GM23338 (cell line): ENCODE measurements around the gene DYSF. TPM values are rescaled to one million over a fixed set of nuclear protein-coding genes. Genes with fewer than 3 reads are reported as not detected.

Experiments
- ATAC-seq: fragments of 200-7000 bp; cut with Tn5 transposase; 3 replicates; pipeline ENCODE4 v1.9.1; 2020
- DNase-seq: peaks from one replicate; pipeline ENCODE4 v3.0.0-alpha.2; 2015; ENCODE audit warnings: low spot score
- H2AFZ ChIP-seq: fragments of 200-600 bp; sonication (generic); 2 replicates; pipeline ENCODE4 v1.8.0; 2016; ENCODE audit warnings: antibody characterized with exemption, mild to moderate bottlenecking, moderate library complexity
- H3F3A ChIP-seq: fragments of 200-600 bp; sonication (generic); replicated peaks from 2 replicates; pipeline ENCODE4 v1.8.0; 2017; ENCODE audit warnings: antibody characterized with exemption, mixed run types, low read depth
- H3K27ac ChIP-seq: fragments of 200-600 bp; sonication (generic); 2 replicates; pipeline ENCODE4 v1.6.1; 2016; ENCODE audit warnings: low read depth
- H3K27me3 ChIP-seq: fragments of 200-600 bp; sonication (generic); 2 replicates; pipeline ENCODE4 v1.8.0; 2016; ENCODE audit warnings: mild to moderate bottlenecking, mixed run types, moderate library complexity; ENCODE audit not compliant: insufficient read depth
- H3K36me3 ChIP-seq: fragments of 200-600 bp; sonication (generic); 2 replicates; pipeline ENCODE4 v1.8.0; 2016; ENCODE audit warnings: mild to moderate bottlenecking; ENCODE audit not compliant: insufficient read depth
- H3K4me1 ChIP-seq: fragments of 200-600 bp; sonication (generic); 2 replicates; pipeline ENCODE4 v1.8.0; 2016; ENCODE audit warnings: mild to moderate bottlenecking, moderate library complexity; ENCODE audit not compliant: insufficient read depth
- H3K4me2 ChIP-seq: fragments of 200-600 bp; sonication (generic); 2 replicates; pipeline ENCODE4 v1.7.1; 2017; ENCODE audit warnings: mixed run types
- H3K4me3 ChIP-seq: fragments of 200-600 bp; sonication (generic); 2 replicates; pipeline ENCODE4 v1.6.1; 2016; ENCODE audit warnings: mixed run types
- H3K79me2 ChIP-seq: fragments of 200-600 bp; sonication (generic); replicated peaks from 2 replicates; pipeline ENCODE4 v1.8.0; 2017; ENCODE audit warnings: mild to moderate bottlenecking; ENCODE audit not compliant: insufficient read depth
- H3K9me2 ChIP-seq: fragments of 200-600 bp; sonication (generic); 2 replicates; pipeline ENCODE4 v1.8.0; 2017; ENCODE audit not compliant: insufficient read depth
- H4K20me1 ChIP-seq: fragments of 200-600 bp; sonication (generic); replicated peaks from 2 replicates; pipeline ENCODE4 v1.8.0; 2017; ENCODE audit warnings: mild to moderate bottlenecking; ENCODE audit not compliant: insufficient read depth
- H3K27ac Mint-ChIP-seq: 2 replicates; pipeline ENCODE4 v1.8.0; 2020; ENCODE audit warnings: inconsistent platforms, mild to moderate bottlenecking, moderate library complexity, mixed read lengths
- H3K27me3 Mint-ChIP-seq: 3 replicates; pipeline ENCODE4 v1.8.0; 2022; ENCODE audit warnings: low read depth, mild to moderate bottlenecking, moderate library complexity, mixed read lengths, inconsistent platforms; ENCODE audit not compliant: insufficient read depth, poor library complexity
- H3K36me3 Mint-ChIP-seq: 3 replicates; pipeline ENCODE4 v1.8.0; 2021; ENCODE audit warnings: low read depth, mild to moderate bottlenecking, inconsistent platforms, moderate library complexity, mixed read lengths
- H3K4me1 Mint-ChIP-seq: 3 replicates; pipeline ENCODE4 v1.8.0; 2020; ENCODE audit warnings: mild to moderate bottlenecking, inconsistent platforms, mixed read lengths
- H3K4me3 Mint-ChIP-seq: 3 replicates; pipeline ENCODE4 v1.8.0; 2021; ENCODE audit warnings: moderate library complexity, mild to moderate bottlenecking, inconsistent platforms, mixed read lengths
- H3K9me3 Mint-ChIP-seq: 3 replicates; pipeline ENCODE4 v1.8.0; 2020; ENCODE audit warnings: moderate library complexity, mild to moderate bottlenecking, inconsistent platforms, mixed read lengths
- CREB1 ChIP-seq: fragments of 250-450 bp; sonication (Bioruptor Pico); IDR thresholded peaks from 2 replicates; pipeline ENCODE4 v1.5.0; 2020; ENCODE audit warnings: low read depth, mild to moderate bottlenecking, moderate library complexity
- CTCF ChIP-seq, 2 experiments: fragments of 200-600 bp in 1 of 2; sonication (generic) in 1 of 2; conservative IDR thresholded peaks; 2 replicates each; pipeline versions ENCODE4 v1.5.1 to v1.6.1; 2016 to 2017; ENCODE audit warnings: antibody characterized with exemption in 2 of 2, low read depth in 2 of 2, mild to moderate bottlenecking in 2 of 2, moderate library complexity in 1 of 2
- ETS1 ChIP-seq: IDR thresholded peaks from 2 replicates; pipeline ENCODE4 v1.6.1; 2016; ENCODE audit warnings: antibody characterized with exemption
- EZH2 ChIP-seq: fragments of 200-600 bp; sonication (generic); IDR thresholded peaks from one replicate; pipeline ENCODE4 v1.8.0; 2017; ENCODE audit warnings: antibody characterized with exemption, mild to moderate bottlenecking, low read depth; ENCODE audit not compliant: unreplicated experiment
- EZH2phosphoT487 ChIP-seq: fragments of 200-600 bp; sonication (generic); IDR thresholded peaks from one replicate; pipeline ENCODE4 v1.8.1; 2018; ENCODE audit warnings: antibody characterized with exemption; ENCODE audit not compliant: unreplicated experiment
- JUNB ChIP-seq: IDR thresholded peaks from one replicate; pipeline ENCODE4 v1.6.1; 2016; ENCODE audit warnings: antibody characterized with exemption; ENCODE audit not compliant: unreplicated experiment
- NANOG ChIP-seq: IDR thresholded peaks from 2 replicates; pipeline ENCODE4 v1.6.1; 2016; ENCODE audit warnings: antibody characterized with exemption, borderline replicate concordance
- POLR2AphosphoS5 ChIP-seq: IDR thresholded peaks from 2 replicates; pipeline ENCODE4 v1.6.1; 2016; ENCODE audit warnings: antibody characterized with exemption, low read depth
- STAT1 ChIP-seq: IDR thresholded peaks from one replicate; pipeline ENCODE4 v1.6.1; 2016; ENCODE audit warnings: antibody characterized with exemption; ENCODE audit not compliant: unreplicated experiment
- ZNF114 ChIP-seq: fragments of 250-450 bp; sonication (Bioruptor Pico); IDR thresholded peaks from 2 replicates; pipeline ENCODE4 v1.5.0; 2020; ENCODE audit warnings: mild to moderate bottlenecking, moderate library complexity
- ZNF331 ChIP-seq: fragments of 250-450 bp; sonication (Bioruptor Pico); IDR thresholded peaks from 2 replicates; pipeline ENCODE4 v1.5.0; 2020; ENCODE audit warnings: low read depth, mild to moderate bottlenecking, moderate library complexity
- ZNF462 ChIP-seq: fragments of 250-450 bp; sonication (Bioruptor Pico); IDR thresholded peaks from 2 replicates; pipeline ENCODE4 v1.5.0; 2020; ENCODE audit warnings: mild to moderate bottlenecking, moderate library complexity
- polyA plus RNA-seq: library from polyadenylated mRNA; unstranded; fragments of >200 nt; fragmentation: Nextera tagmentation; extraction: Ambion mirVana; gene quantifications from 2 replicates; pipeline ENCODE4 v1.2.1, GENCODE V29; 2016
- total RNA-seq: library from RNA; depleted of rRNA; stranded (reverse); fragments of >200 nt; shearing (Covaris generic); gene quantifications from 2 replicates; pipeline ENCODE4 v1.2.3, GENCODE V29; 2014
- TF ChIP-seq, protein P1 (sequence below): IDR thresholded peaks from one replicate; pipeline ENCODE4 v1.6.1; 2018; ENCODE audit warnings: antibody characterized with exemption; ENCODE audit not compliant: unreplicated experiment

Gene DYSF
- total and polyA plus RNA-seq, 2 experiments from 2014 or later: 7.3 to 21.3 TPM

DNA sequence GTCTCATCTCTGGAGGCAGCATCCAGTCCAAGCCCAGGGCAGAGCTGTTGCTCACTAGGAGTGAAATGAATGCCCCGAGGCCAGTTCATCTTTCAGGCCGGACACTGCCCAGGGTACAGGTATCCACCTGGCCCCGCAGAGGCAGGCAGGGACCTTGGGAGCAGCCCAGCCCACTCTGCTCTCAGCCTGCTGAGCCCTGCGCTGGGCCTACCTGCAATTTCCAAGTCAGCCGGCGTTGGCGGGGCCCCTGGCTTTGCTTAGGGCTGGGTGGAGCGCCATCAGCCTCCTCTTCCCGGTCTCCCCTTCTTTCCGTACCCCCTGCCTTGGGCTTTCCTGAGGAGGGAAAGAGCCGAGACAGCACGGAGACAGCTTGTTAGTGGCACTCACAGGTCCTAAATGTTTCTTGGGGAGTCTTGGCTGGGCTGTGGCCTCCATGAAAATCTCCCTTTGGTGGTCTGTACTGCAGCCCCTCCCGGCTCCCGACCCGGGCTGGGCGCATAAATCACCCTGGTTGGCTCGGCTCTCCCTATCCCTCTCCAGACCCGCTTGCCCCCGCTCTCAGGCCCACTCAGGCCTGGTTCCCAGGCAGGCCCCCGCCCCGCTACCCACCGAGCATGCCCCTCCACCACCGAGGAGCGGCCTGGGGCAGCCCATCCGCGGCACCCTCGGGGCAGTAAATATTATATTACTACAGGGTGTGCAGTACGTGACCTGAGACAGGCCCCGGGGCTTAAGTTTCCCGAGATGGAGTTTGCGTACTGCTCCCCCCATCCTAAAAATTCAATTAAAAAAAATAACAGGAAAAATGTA lies 106.7 kb downstream of the DYSF start:
- H4K20me1 ChIP-seq: no peaks in the 10 kb centered on the region
- TF ChIP-seq EZH2phosphoT487: no peak
- no peak for TF ChIP-seq ZNF331
- no peak for TF ChIP-seq STAT1
- no peak for TF ChIP-seq ZNF114 (CRISPR knock-in tag)
- TF ChIP-seq EZH2: no peak
- TF ChIP-seq NANOG: no peak
- no peak for TF ChIP-seq CREB1 (CRISPR knock-in tag)
- no peak for TF ChIP-seq ZNF462 (CRISPR knock-in tag)
- TF ChIP-seq POLR2AphosphoS5: no peak
- TF ChIP-seq CTCF (conservative IDR thresholded peaks at IDR 0.05; ENCODE audit: low read depth in 2 of 2): no peak
- TF ChIP-seq JUNB: no peak
- TF ChIP-seq ETS1: no peak
- TF ChIP-seq, protein P1, sequence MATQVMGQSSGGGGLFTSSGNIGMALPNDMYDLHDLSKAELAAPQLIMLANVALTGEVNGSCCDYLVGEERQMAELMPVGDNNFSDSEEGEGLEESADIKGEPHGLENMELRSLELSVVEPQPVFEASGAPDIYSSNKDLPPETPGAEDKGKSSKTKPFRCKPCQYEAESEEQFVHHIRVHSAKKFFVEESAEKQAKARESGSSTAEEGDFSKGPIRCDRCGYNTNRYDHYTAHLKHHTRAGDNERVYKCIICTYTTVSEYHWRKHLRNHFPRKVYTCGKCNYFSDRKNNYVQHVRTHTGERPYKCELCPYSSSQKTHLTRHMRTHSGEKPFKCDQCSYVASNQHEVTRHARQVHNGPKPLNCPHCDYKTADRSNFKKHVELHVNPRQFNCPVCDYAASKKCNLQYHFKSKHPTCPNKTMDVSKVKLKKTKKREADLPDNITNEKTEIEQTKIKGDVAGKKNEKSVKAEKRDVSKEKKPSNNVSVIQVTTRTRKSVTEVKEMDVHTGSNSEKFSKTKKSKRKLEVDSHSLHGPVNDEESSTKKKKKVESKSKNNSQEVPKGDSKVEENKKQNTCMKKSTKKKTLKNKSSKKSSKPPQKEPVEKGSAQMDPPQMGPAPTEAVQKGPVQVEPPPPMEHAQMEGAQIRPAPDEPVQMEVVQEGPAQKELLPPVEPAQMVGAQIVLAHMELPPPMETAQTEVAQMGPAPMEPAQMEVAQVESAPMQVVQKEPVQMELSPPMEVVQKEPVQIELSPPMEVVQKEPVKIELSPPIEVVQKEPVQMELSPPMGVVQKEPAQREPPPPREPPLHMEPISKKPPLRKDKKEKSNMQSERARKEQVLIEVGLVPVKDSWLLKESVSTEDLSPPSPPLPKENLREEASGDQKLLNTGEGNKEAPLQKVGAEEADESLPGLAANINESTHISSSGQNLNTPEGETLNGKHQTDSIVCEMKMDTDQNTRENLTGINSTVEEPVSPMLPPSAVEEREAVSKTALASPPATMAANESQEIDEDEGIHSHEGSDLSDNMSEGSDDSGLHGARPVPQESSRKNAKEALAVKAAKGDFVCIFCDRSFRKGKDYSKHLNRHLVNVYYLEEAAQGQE: no peak
- H2AFZ ChIP-seq: no peak overlapping the region
- no peaks in the 10 kb centered on the region for H3F3A ChIP-seq
- H3K9me3 Mint-ChIP-seq: no peaks in the 10 kb centered on the region; the same call in 2 of the 3 replicates
- peaks cover 2% of the 10 kb centered on the region; the same call in 1 of the 3 replicates for H3K36me3 Mint-ChIP-seq
- peaks cover 21% of the 10 kb centered on the region for H3K4me1 Mint-ChIP-seq
- no peaks in the 10 kb centered on the region for H3K4me1 ChIP-seq
- no peaks in the 10 kb centered on the region for H3K36me3 ChIP-seq
- no peak overlapping the region for H3K27ac Mint-ChIP-seq
- DNase-seq (no peak), ATAC-seq (peak; percentile 31)
- H3K27ac ChIP-seq: no peak overlapping the region
- no peak overlapping the region for H3K4me3 Mint-ChIP-seq
- no peak overlapping the region for H3K4me2 ChIP-seq
- peaks cover 8% of the 10 kb centered on the region for H3K27me3 Mint-ChIP-seq
- no peaks in the 10 kb centered on the region for H3K27me3 ChIP-seq
- no peaks in the 10 kb centered on the region for H3K9me2 ChIP-seq
- no peaks in the 10 kb centered on the region for H3K79me2 ChIP-seq
- H3K4me3 ChIP-seq: no peak overlapping the region
